GM12891 (cell line): ENCODE measurements around the gene PRUNE2.

Experiments
- PAX5 ChIP-seq: IDR thresholded peaks from 2 replicates; pipeline ENCODE4 v1.6.1; 2011; ENCODE audit warnings: low read length, moderate library complexity, mild to moderate bottlenecking; ENCODE audit not compliant: insufficient read depth, severe bottlenecking
- POLR2A ChIP-seq: IDR thresholded peaks from 2 replicates; pipeline ENCODE4 v1.6.1; 2011; ENCODE audit warnings: low read depth, low read length, control low read depth
- POLR2AphosphoS5 ChIP-seq: IDR thresholded peaks from 2 replicates; pipeline ENCODE4 v1.6.1; 2011; ENCODE audit warnings: low read depth, low read length, control low read depth
- SPI1 ChIP-seq: IDR thresholded peaks from 2 replicates; pipeline ENCODE4 v1.6.1; 2011; ENCODE audit warnings: low read depth, low read length, control low read depth
- TAF1 ChIP-seq: IDR thresholded peaks from 2 replicates; pipeline ENCODE4 v1.6.1; 2011; ENCODE audit warnings: low read depth, low read length, control low read depth

DNA sequence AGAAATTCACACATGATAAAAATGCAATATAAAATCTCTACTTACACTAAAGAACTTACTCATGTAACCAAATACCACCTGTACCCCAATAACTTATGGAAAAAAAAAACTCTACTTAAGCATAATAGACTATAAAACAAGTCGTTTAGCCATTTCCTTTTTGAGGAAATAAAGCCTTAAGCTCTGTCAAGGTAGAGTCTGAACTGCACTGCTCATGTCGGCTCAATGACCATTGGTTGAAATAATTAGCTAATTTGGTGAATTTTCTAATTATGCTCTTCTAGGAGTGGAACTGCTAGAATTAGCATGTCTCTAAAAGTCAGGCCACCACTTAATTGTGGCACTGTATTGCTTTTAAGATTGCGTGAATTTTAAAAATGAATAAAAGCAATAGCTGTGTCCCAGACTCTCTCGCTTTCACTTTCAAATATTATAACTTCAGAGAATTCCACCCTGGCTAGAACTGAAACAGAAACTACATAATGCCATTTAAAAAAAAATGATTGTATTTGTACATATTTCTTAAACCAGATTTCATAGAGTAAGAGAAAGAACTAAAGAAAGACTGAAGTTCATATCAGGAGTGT, 254.7 kb downstream of the PRUNE2 start:
- TF ChIP-seq TAF1 (no peak), POLR2AphosphoS5 (no peak), POLR2A (no peak), SPI1 (no peak), PAX5 (no peak)
